HCT116 (cell line): ENCODE data around the gene RRAGD. TPM values are rescaled to one million over a fixed set of nuclear protein-coding genes. Genes with fewer than 3 reads are reported as not detected.

Experiments used
- ATAC-seq: fragments of 200-7000 bp; cut with Tn5 transposase; 2 replicates; pipeline ENCODE4 v1.9.1; 2020; ENCODE audit warnings: mild to moderate bottlenecking, moderate library complexity
- BruUV-seq: library from RNA; stranded (reverse); fragments of 400-500 nt; replicated peaks from 2 replicates; lab custom pipeline; 2021; lab: Mats Ljungman, UMichigan
- CTCF ChIA-PET: fragments of 300-600 bp; sonication (Branson Sonifier 250); formaldehyde crosslinking; loops from one replicate; lab custom pipeline; 2021; ENCODE audit warnings: antibody characterized with exemption; lab: Charles Lee
- POLR2A ChIA-PET: fragments of 300-600, 350-600 bp; sonication (Branson Sonifier 250); formaldehyde crosslinking; loops from one replicate; lab custom pipeline; 2021; ENCODE audit warnings: antibody characterized with exemption; lab: Charles Lee
- RAD21 ChIA-PET, 2 experiments: fragments of 300-600 bp; sonication (Branson Sonifier 250); formaldehyde crosslinking; loops; one replicate each; lab custom pipeline; 2023; ENCODE audit warnings: low total read pairs in 2 of 2; ENCODE audit not compliant: uncharacterized antibody in 2 of 2, unreplicated experiment in 2 of 2, low non-redundant PET in 1 of 2; lab: Charles Lee
- DNase-seq: peaks from one replicate; pipeline ENCODE4 v3.0.0-alpha.2; 2010; ENCODE audit warnings: low read depth, low spot score
- H2AFZ ChIP-seq: fragments of 200-600 bp; shearing (Covaris generic), sonication (generic); 2 replicates; pipeline ENCODE4 v1.6.1; 2017; ENCODE audit warnings: low read depth, mixed run types, mixed read lengths, antibody characterized with exemption, low read length; ENCODE audit not compliant: poor library complexity, severe bottlenecking
- H3K27ac ChIP-seq: 2 replicates; pipeline ENCODE4 v1.5.1; 2012; ENCODE audit warnings: low read depth, low read length
- H3K27me3 ChIP-seq: fragments of 200-600 bp; sonication (generic); 2 replicates; pipeline ENCODE4 v1.6.1; 2016; ENCODE audit warnings: mixed run types, low read length, mixed read lengths; ENCODE audit not compliant: insufficient read depth
- H3K36me3 ChIP-seq, 2 experiments: fragments of 200-500 bp in 1 of 2; fragments of 200-600 bp in 1 of 2; sonication (Bioruptor generic) in 1 of 2; sonication (generic) in 1 of 2; 2 replicates each; pipeline versions ENCODE4 v1.5.1 to v1.6.1; 2014 to 2016; ENCODE audit warnings: low read length in 2 of 2, inconsistent platforms in 1 of 2, mixed read lengths in 1 of 2, mixed run types in 1 of 2; ENCODE audit not compliant: insufficient read depth in 2 of 2, control insufficient read depth in 1 of 2
- H3K4me1 ChIP-seq, 2 experiments: fragments of 200-600 bp in 1 of 2; sonication (generic) in 1 of 2; 2 replicates each; pipeline versions ENCODE4 v1.5.1 to v1.6.1; 2012 to 2017; ENCODE audit warnings: low read length in 2 of 2, inconsistent platforms in 1 of 2, mild to moderate bottlenecking in 1 of 2, mixed read lengths in 1 of 2, mixed run types in 1 of 2, moderate library complexity in 1 of 2; ENCODE audit not compliant: insufficient read depth in 2 of 2, control insufficient read depth in 1 of 2
- H3K4me2 ChIP-seq: fragments of 200-600 bp; sonication (generic); 2 replicates; pipeline ENCODE4 v1.6.1; 2017; ENCODE audit warnings: mixed run types, low read length, mixed read lengths
- H3K4me3 ChIP-seq, 2 experiments: fragments of 200-600 bp in 1 of 2; sonication (generic) in 1 of 2; replicated peaks in 1 of 2; 2 replicates each; pipeline ENCODE4 v1.5.1; 2011 to 2016; ENCODE audit warnings: low read length in 2 of 2, control low read depth in 1 of 2, low read depth in 1 of 2, mild to moderate bottlenecking in 1 of 2, mixed read lengths in 1 of 2, mixed run types in 1 of 2
- H3K79me2 ChIP-seq: fragments of 200-600 bp; sonication (generic); 2 replicates; pipeline ENCODE4 v1.6.1; 2017; ENCODE audit warnings: mild to moderate bottlenecking, mixed run types, low read length, moderate library complexity, mixed read lengths; ENCODE audit not compliant: insufficient read depth
- H3K9ac ChIP-seq: fragments of 200-600 bp; sonication (generic); 2 replicates; pipeline ENCODE4 v1.6.1; 2016; ENCODE audit warnings: low read length, mixed read lengths
- H3K9me2 ChIP-seq: fragments of 200-600 bp; sonication (generic), shearing (Covaris generic); 2 replicates; pipeline ENCODE4 v1.6.1; 2017; ENCODE audit warnings: mixed run types, mild to moderate bottlenecking, moderate library complexity; ENCODE audit not compliant: insufficient read depth
- H3K9me3 ChIP-seq, 2 experiments: fragments of 200-500 bp in 1 of 2; fragments of 200-600 bp in 1 of 2; sonication (Bioruptor generic) in 1 of 2; sonication (generic) in 1 of 2; 2 replicates each; pipeline ENCODE4 v1.6.1; 2014 to 2017; ENCODE audit warnings: low read length in 2 of 2, mixed read lengths in 2 of 2, inconsistent platforms in 1 of 2, low read depth in 1 of 2, mild to moderate bottlenecking in 1 of 2, mixed run types in 1 of 2, moderate library complexity in 1 of 2; ENCODE audit not compliant: control insufficient read depth in 1 of 2, insufficient read depth in 1 of 2
- H4K20me1 ChIP-seq: fragments of 200-600 bp; sonication (generic), shearing (Covaris generic); 2 replicates; pipeline ENCODE4 v1.6.1; 2017; ENCODE audit warnings: mixed run types, mild to moderate bottlenecking, moderate library complexity; ENCODE audit not compliant: insufficient read depth
- CTCF ChIP-seq, 3 experiments: fragments of 200-600 bp in 1 of 3; sonication (generic) in 1 of 3; IDR thresholded peaks in 2 of 3; conservative IDR thresholded peaks in 1 of 3; 2 replicates each; pipeline ENCODE4 v1.5.1; 2012 to 2017; ENCODE audit warnings: low read depth in 2 of 3, low read length in 2 of 3, antibody characterized with exemption in 1 of 3, borderline replicate concordance in 1 of 3, control low read depth in 1 of 3, mild to moderate bottlenecking in 1 of 3, mixed read lengths in 1 of 3, mixed run types in 1 of 3, moderate library complexity in 1 of 3; ENCODE audit not compliant: insufficient read depth in 1 of 3
- EGR1 ChIP-seq: IDR thresholded peaks from 2 replicates; pipeline ENCODE4 v1.6.1; 2012; ENCODE audit warnings: low read depth
- ELF1 ChIP-seq: IDR thresholded peaks from 2 replicates; pipeline ENCODE4 v1.6.1; 2012; ENCODE audit warnings: low read depth, borderline replicate concordance
- JUND ChIP-seq: IDR thresholded peaks from 2 replicates; pipeline ENCODE4 v1.6.1; 2012
- MAX ChIP-seq: IDR thresholded peaks from 2 replicates; pipeline ENCODE4 v1.6.1; 2012
- POLR2A ChIP-seq: IDR thresholded peaks from 2 replicates; pipeline ENCODE4 v1.7.0; 2011; ENCODE audit warnings: borderline replicate concordance; ENCODE audit not compliant: insufficient read depth, insufficient read length; ENCODE audit errors: extremely low read depth
- POLR2AphosphoS5 ChIP-seq: IDR thresholded peaks from 2 replicates; pipeline ENCODE4 v1.6.1; 2011; ENCODE audit warnings: mild to moderate bottlenecking, low read depth, low read length, moderate library complexity
- SP1 ChIP-seq: IDR thresholded peaks from 2 replicates; pipeline ENCODE4 v1.6.1; 2012; ENCODE audit warnings: low read depth
- ZBTB33 ChIP-seq: IDR thresholded peaks from 2 replicates; pipeline ENCODE4 v1.6.1; 2011; ENCODE audit warnings: mild to moderate bottlenecking, low read length, moderate library complexity; ENCODE audit not compliant: insufficient replicate concordance; ENCODE audit errors: extremely low read depth
- intact Hi-C: fragments of 100-400 bp; cut with micrococcal nuclease; formaldehyde crosslinking; loops from 2 replicates; pipeline ENCODE4 v1.10.0; 2022
- total RNA-seq: library from RNA; stranded (reverse); gene quantifications from one replicate; pipeline ENCODE4 v1.2.1, GENCODE V29; 2021; ENCODE audit not compliant: unreplicated experiment

Gene RRAGD
- total RNA-seq, 1 experiment from 2014 or later: 15.9 TPM

DNA sequence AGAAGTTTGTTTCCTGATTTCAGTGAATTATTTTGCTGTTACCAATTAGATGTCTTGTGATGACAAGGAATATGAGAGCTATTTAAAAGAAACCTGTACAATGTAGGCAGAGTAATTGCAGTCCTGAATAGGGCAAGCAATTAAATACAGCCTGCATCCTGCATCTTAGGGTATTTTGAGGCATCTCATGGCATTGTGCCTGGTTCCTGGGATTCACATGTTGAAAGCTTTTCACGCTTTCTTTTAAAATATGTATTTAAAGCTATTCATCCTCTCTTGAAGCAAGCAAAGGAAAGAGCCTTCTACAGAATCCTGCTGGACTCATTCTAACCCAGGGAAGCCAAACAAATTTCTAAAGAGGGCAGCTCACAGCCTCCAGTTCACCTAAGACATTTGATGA, 4.7 kb upstream of the RRAGD start:
- CTCF ChIA-PET: no interaction called here
- Histone ChIP-seq H3K9me2 (no peaks in the 10 kb centered on the region), H3K27me3 (no peaks in the 10 kb centered on the region), H3K4me2 (no peak overlapping the region), H2AFZ (no peak overlapping the region), H3K36me3 (no peaks in the 10 kb centered on the region), H3K4me3 (no peak overlapping the region), H4K20me1 (no peaks in the 10 kb centered on the region), H3K79me2 (no peaks in the 10 kb centered on the region), H3K9me3 (no peaks in the 10 kb centered on the region), H3K27ac (no peak overlapping the region), H3K4me1 (peaks cover 10 to 13% of the 10 kb centered on the region in 2 experiments; a peak in 3 of 4 replicates), H3K9ac (no peak overlapping the region)
- RAD21 ChIA-PET: no interaction called here
- intact Hi-C loops: no loop called here
- no TSS peak for BruUV-seq
- no peak for TF ChIP-seq POLR2AphosphoS5
- TF ChIP-seq SP1: no peak
- ATAC-seq: no peak
- POLR2A ChIA-PET: no interaction called here
- DNase-seq: no peak

DNA sequence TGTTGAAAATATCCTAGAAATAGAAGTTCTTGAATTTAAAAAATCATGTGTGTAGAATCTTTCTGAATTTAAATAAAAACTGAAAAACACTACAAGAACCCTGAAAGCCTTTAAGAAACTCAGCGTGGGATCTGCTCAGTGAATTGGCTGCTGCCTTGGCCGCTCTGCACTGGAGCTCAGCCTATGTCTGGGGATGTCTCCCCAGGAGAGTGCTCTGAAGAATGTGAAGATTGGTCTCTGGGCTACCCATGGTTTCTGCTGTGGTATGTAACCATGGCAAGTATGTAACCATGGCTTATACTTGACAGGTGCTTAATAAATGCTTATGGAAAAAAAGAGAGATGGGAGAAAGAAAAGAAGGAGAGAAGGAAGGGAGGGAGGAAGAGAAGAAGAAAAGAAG, 3.1 kb upstream of the RRAGD start:
- POLR2A ChIA-PET: no interaction called here
- no peaks in the 10 kb centered on the region for H3K79me2 ChIP-seq
- H3K4me2 ChIP-seq: no peak overlapping the region
- TF ChIP-seq ELF1: no peak
- no peak for TF ChIP-seq JUND
- no peak for TF ChIP-seq CTCF (IDR thresholded peaks at IDR 0.05 in 2 of 3, conservative IDR thresholded peaks at IDR 0.05 in 1 of 3; ENCODE audit: borderline replicate concordance in 1 of 3, insufficient read depth in 1 of 3, low read depth in 2 of 3, low read length in 2 of 3)
- no peak for TF ChIP-seq MAX
- TF ChIP-seq POLR2A: no peak
- no peak for TF ChIP-seq EGR1
- TF ChIP-seq ZBTB33: no peak
- CTCF ChIA-PET: no interaction called here
- no peak overlapping the region for H3K4me3 ChIP-seq
- no peaks in the 10 kb centered on the region for H3K9me3 ChIP-seq
- ATAC-seq (no peak), DNase-seq (no peak)
- peaks cover 10 to 20% of the 10 kb centered on the region in 2 experiments; a peak in 3 of 4 replicates for H3K4me1 ChIP-seq
- intact Hi-C loops: no loop called here
- RAD21 ChIA-PET: no interaction called here
- no peaks in the 10 kb centered on the region for H3K36me3 ChIP-seq
- no peaks in the 10 kb centered on the region for H3K9me2 ChIP-seq
- no peak overlapping the region for H3K9ac ChIP-seq
- no TSS peak for BruUV-seq
- no peak overlapping the region for H2AFZ ChIP-seq
- H4K20me1 ChIP-seq: no peaks in the 10 kb centered on the region
- no peak overlapping the region for H3K27ac ChIP-seq
- H3K27me3 ChIP-seq: no peaks in the 10 kb centered on the region
